Tibial nerve (tissue), 4 donors: ENCODE results near the gene CACNA1H.

ENCODE experiments used
- EP300 ChIP-seq, 2 donors: sonication (generic); formaldehyde crosslinking; IDR thresholded peaks; one replicate each; pipeline ENCODE4 v1.6.1; 2017; ENCODE audit warnings: antibody characterized with exemption in 2 of 2, mild to moderate bottlenecking in 1 of 2
- POLR2A ChIP-seq, 2 donors: fragments of 450-650 bp; IDR thresholded peaks; one replicate each; pipeline ENCODE4 v1.6.1; 2017; ENCODE audit warnings: antibody characterized with exemption in 2 of 2, mild to moderate bottlenecking in 2 of 2, moderate library complexity in 2 of 2
- TF ChIP-seq, protein P1 (sequence below), 5 experiments: fragments of 200-600 bp in 3 of 5; fragments of 450-650 bp in 2 of 5; sonication (generic) in 3 of 5; IDR thresholded peaks; one replicate each; pipeline ENCODE4 v1.5.1; 2016 to 2019; ENCODE audit warnings: antibody characterized with exemption in 5 of 5, mild to moderate bottlenecking in 3 of 5, moderate library complexity in 2 of 5

DNA sequence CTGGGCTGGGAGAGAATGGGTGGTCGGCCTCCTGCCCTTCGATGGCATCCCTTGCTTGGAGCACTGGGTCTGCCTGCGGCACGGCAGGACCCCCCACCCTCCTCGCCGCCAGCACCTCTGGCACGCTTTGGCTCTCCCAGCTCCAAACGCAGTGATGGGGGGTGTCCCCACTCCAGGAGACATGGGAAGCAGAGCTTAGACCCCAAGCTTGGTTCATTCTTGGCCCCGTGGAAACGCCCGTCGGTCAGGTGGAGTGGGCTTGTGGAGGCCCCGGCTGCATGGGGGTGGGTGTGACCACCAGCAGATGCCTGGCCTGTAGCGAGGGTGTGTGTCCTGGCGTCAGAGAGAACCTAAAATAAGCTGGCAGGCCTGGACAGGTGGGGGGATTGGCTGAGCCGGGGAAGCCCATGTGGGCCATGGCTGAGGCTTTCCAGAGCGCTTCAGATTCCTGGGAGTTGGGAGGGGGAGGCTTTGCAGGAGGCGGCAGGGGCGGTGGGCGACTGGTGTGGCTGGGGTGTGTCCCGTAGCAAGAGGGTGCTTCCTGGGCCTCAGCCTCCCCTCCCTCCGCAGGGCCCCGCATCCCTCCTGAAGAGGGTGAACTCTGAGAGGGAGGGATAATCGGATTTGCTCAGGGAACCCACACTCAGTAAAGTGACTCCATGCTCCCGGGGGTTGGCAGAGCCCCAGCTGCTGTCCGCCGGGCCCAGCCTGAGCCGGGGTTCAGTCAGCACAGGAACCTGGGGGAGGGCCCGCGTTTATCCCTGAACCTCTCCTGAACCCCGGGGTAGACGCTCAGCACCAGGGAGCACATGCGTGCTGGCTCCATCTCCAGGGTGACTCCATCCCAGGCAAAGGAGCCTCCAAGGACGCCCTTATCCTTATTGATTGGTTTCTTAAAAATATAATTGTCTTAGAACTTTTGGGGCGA, 3.4 kb downstream of the CACNA1H start:
- no peak for TF ChIP-seq POLR2A (IDR thresholded peaks at IDR 0.05)
- TF ChIP-seq, protein P1, sequence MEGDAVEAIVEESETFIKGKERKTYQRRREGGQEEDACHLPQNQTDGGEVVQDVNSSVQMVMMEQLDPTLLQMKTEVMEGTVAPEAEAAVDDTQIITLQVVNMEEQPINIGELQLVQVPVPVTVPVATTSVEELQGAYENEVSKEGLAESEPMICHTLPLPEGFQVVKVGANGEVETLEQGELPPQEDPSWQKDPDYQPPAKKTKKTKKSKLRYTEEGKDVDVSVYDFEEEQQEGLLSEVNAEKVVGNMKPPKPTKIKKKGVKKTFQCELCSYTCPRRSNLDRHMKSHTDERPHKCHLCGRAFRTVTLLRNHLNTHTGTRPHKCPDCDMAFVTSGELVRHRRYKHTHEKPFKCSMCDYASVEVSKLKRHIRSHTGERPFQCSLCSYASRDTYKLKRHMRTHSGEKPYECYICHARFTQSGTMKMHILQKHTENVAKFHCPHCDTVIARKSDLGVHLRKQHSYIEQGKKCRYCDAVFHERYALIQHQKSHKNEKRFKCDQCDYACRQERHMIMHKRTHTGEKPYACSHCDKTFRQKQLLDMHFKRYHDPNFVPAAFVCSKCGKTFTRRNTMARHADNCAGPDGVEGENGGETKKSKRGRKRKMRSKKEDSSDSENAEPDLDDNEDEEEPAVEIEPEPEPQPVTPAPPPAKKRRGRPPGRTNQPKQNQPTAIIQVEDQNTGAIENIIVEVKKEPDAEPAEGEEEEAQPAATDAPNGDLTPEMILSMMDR (IDR thresholded peaks at IDR 0.05) = no peak
- TF ChIP-seq EP300 (IDR thresholded peaks at IDR 0.05) = no peak
